Measurements from ENCODE around the gene CFDP1. TPM values are rescaled to one million over a fixed set of nuclear protein-coding genes. Genes with fewer than 3 reads are reported as not detected.

Gene CFDP1
- 10 to 100 TPM; 29.1 to 49.5 TPM for total RNA-seq

- no peaks in the 10 kb centered on the region for H3K27me3 Mint-ChIP-seq
- DNase-seq (ENCODE audit: low spot score) (peak; percentile 95), ATAC-seq (peak; percentile 98)
- H3K27ac Mint-ChIP-seq = peak within 1 kb of the TSS; percentile 88 to 94
- H3K4me1 Mint-ChIP-seq (ENCODE audit: low read depth in 2 of 2) = peaks cover 18 to 23% of the 10 kb centered on the region in 2 donors
- no peaks in the 10 kb centered on the region for H3K9me3 Mint-ChIP-seq
- H3K4me3 Mint-ChIP-seq = peak within 1 kb of the TSS; percentile 95
- peaks cover 5% of the 10 kb centered on the region for H3K36me3 Mint-ChIP-seq
Measured at GRCh38 chr16:75432828-75433731, at the start of gene CFDP1. Gene CFDP1, minus strand, starts transcription at chr16:75433503. Its CDS starts 151 bp downstream, at chr16:75433352.

GRCh38 chr16:75482434-75483205 lies 49.3 kb upstream of the CFDP1 start:
- Mint-ChIP-seq H3K4me1 (ENCODE audit: low read depth in 2 of 2) (no peaks in the 10 kb centered on the region), H3K27me3 (peaks cover 13 to 23% of the 10 kb centered on the region in 2 donors), H3K36me3 (no peaks in the 10 kb centered on the region), H3K9me3 (no peaks in the 10 kb centered on the region), H3K4me3 (no peak overlapping the region), H3K27ac (no peak overlapping the region)
- ATAC-seq = no peak
- DNase-seq (ENCODE audit: low spot score) = no peak

- Mint-ChIP-seq H3K9me3 (no peaks in the 10 kb centered on the region), H3K36me3 (no peaks in the 10 kb centered on the region), H3K4me3 (no peak overlapping the region), H3K27me3 (peaks cover 16 to 21% of the 10 kb centered on the region in 2 donors), H3K27ac (no peak overlapping the region), H3K4me1 (ENCODE audit: low read depth in 2 of 2) (no peaks in the 10 kb centered on the region)
- ATAC-seq = no peak
- no peak for DNase-seq (ENCODE audit: low spot score)
Measured at GRCh38 chr16:75481475-75481874, 48.2 kb upstream of the CFDP1 start.

- no peak overlapping the region for H3K27ac Mint-ChIP-seq
- no peaks in the 10 kb centered on the region for H3K36me3 Mint-ChIP-seq
- DNase-seq (ENCODE audit: low spot score) = no peak
- ATAC-seq = peak in 1 of 2 donors; percentile 37
- peaks cover 0 to 3% of the 10 kb centered on the region in 2 donors for H3K4me1 Mint-ChIP-seq (ENCODE audit: low read depth in 2 of 2)
- H3K27me3 Mint-ChIP-seq = peaks cover 10 to 17% of the 10 kb centered on the region in 2 donors
- H3K4me3 Mint-ChIP-seq = no peak overlapping the region
- H3K9me3 Mint-ChIP-seq = no peaks in the 10 kb centered on the region
Measured at GRCh38 chr16:75479421-75479990, 46.2 kb upstream of the CFDP1 start.

GRCh38 chr16:75478480-75479345 lies 45.4 kb upstream of the CFDP1 start:
- Mint-ChIP-seq H3K27ac (no peak overlapping the region), H3K36me3 (no peaks in the 10 kb centered on the region)

GRCh38 chr16:75477680-75478473 lies 44.6 kb upstream of the CFDP1 start:
- no peak for ATAC-seq
- Mint-ChIP-seq H3K9me3 (no peaks in the 10 kb centered on the region), H3K27me3 (peaks cover 10 to 17% of the 10 kb centered on the region in 2 donors), H3K4me1 (ENCODE audit: low read depth in 2 of 2) (peaks cover 0 to 3% of the 10 kb centered on the region in 2 donors), H3K4me3 (no peak overlapping the region), H3K27ac (no peak overlapping the region), H3K36me3 (no peaks in the 10 kb centered on the region)
- peak; percentile 10 for DNase-seq (ENCODE audit: low spot score)

More at GRCh38 chr16:75478480-75479345, 45.4 kb upstream of the CFDP1 start:
- H3K27me3 Mint-ChIP-seq = peaks cover 10 to 17% of the 10 kb centered on the region in 2 donors
- ATAC-seq (no peak), DNase-seq (ENCODE audit: low spot score) (no peak)
- H3K4me1 Mint-ChIP-seq (ENCODE audit: low read depth in 2 of 2) = peaks cover 0 to 3% of the 10 kb centered on the region in 2 donors
- H3K4me3 Mint-ChIP-seq = no peak overlapping the region
- H3K9me3 Mint-ChIP-seq = no peaks in the 10 kb centered on the region

GRCh38 chr16:75476817-75477216 lies 43.5 kb upstream of the CFDP1 start:
- Mint-ChIP-seq H3K4me1 (ENCODE audit: low read depth in 2 of 2) (peaks cover 2 to 3% of the 10 kb centered on the region in 2 donors), H3K4me3 (no peak overlapping the region), H3K27ac (no peak overlapping the region), H3K27me3 (peaks cover 10 to 17% of the 10 kb centered on the region in 2 donors), H3K9me3 (no peaks in the 10 kb centered on the region), H3K36me3 (no peaks in the 10 kb centered on the region)
- ATAC-seq (no peak), DNase-seq (ENCODE audit: low spot score) (peak; percentile 2)

GRCh38 chr16:75475420-75475847 lies 42.1 kb upstream of the CFDP1 start:
- Mint-ChIP-seq H3K4me1 (ENCODE audit: low read depth in 2 of 2) (peaks cover 3 to 5% of the 10 kb centered on the region in 2 donors), H3K36me3 (no peaks in the 10 kb centered on the region), H3K9me3 (no peaks in the 10 kb centered on the region), H3K27me3 (peaks cover 10 to 13% of the 10 kb centered on the region in 2 donors), H3K4me3 (no peak overlapping the region), H3K27ac (no peak overlapping the region)
- DNase-seq (ENCODE audit: low spot score) (peak; percentile 49), ATAC-seq (peak; percentile 16 to 56)

- peak; percentile 51 for DNase-seq (ENCODE audit: low spot score)
- Mint-ChIP-seq H3K4me3 (no peak overlapping the region), H3K4me1 (ENCODE audit: low read depth in 2 of 2) (peaks cover 3 to 5% of the 10 kb centered on the region in 2 donors), H3K27me3 (peaks cover 8 to 13% of the 10 kb centered on the region in 2 donors), H3K9me3 (no peaks in the 10 kb centered on the region), H3K27ac (no peak overlapping the region), H3K36me3 (no peaks in the 10 kb centered on the region)
- ATAC-seq = no peak
Measured at GRCh38 chr16:75472908-75473877, 39.9 kb upstream of the CFDP1 start.

GRCh38 chr16:75471723-75472633 lies 38.7 kb upstream of the CFDP1 start:
- Mint-ChIP-seq H3K9me3 (no peaks in the 10 kb centered on the region), H3K27ac (no peak overlapping the region), H3K27me3 (peaks cover 0 to 7% of the 10 kb centered on the region in 2 donors), H3K4me1 (ENCODE audit: low read depth in 2 of 2) (peaks cover 3 to 5% of the 10 kb centered on the region in 2 donors), H3K36me3 (no peaks in the 10 kb centered on the region), H3K4me3 (no peak overlapping the region)
- DNase-seq (ENCODE audit: low spot score) = peak; percentile 63
- ATAC-seq = peak; percentile 68 to 71

- DNase-seq (ENCODE audit: low spot score) = no peak
- peaks cover 19 to 26% of the 10 kb centered on the region in 2 donors for H3K4me1 Mint-ChIP-seq (ENCODE audit: low read depth in 2 of 2)
- H3K27me3 Mint-ChIP-seq = no peaks in the 10 kb centered on the region
Measured at GRCh38 chr16:75466760-75467159, 33.5 kb upstream of the CFDP1 start.

More at GRCh38 chr16:75466760-75467159, 33.5 kb upstream of the CFDP1 start:
- Mint-ChIP-seq H3K36me3 (no peaks in the 10 kb centered on the region), H3K9me3 (no peaks in the 10 kb centered on the region), H3K4me3 (no peak overlapping the region), H3K27ac (no peak overlapping the region)
- no peak for ATAC-seq
